VCaP (cell line): ENCODE results near the gene KCNMA1.

Experiments
- H3K27ac ChIP-seq: fragments of 450-650 bp; 2 replicates; pipeline ENCODE4 v1.5.1; 2017
- CTCF ChIP-seq: fragments of 450-650 bp; conservative IDR thresholded peaks from 2 replicates; pipeline ENCODE4 v1.5.1; 2017; ENCODE audit warnings: mild to moderate bottlenecking, moderate library complexity

KCNMA1 gene

DNA sequence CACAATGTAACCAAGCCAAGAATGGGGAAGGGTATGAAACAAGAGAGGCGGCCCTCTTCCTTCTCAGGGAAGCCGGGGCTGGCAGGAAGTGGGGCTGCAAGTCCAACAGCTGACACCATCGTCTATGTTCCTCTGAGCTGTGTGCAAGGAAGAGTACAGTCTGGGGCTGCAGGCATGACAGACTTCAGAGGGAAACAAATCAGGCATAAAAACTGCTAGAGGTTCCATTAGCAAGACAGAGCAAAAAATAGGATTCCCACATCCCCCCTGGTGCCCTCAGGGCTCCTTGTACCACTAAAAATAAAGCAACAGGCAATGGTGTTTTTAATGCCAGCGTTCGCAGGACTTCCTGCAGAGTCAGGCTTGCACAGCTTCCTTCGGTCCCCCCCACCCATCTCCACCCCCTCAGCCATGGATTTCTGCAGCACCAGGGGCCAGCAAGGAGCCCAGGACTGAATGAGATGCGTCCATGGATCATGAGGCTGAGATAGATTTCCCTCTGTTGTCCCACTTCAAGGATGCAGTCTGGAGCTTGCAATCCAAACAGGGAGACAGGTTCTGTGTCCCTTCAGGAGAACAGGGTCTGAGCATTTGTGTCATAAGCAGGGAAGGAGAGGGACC lies 34.6 kb downstream of the KCNMA1 start:
- no peak for TF ChIP-seq CTCF
- no peak overlapping the region for H3K27ac ChIP-seq

GRCh38 chr10:77602231-77602912 lies 35.2 kb downstream of the KCNMA1 start:
- H3K27ac ChIP-seq = no peak overlapping the region
- no peak for TF ChIP-seq CTCF

- TF ChIP-seq CTCF = no peak
- no peak overlapping the region for H3K27ac ChIP-seq
Measured at GRCh38 chr10:77601488-77601887, 36.1 kb downstream of the KCNMA1 start.

DNA sequence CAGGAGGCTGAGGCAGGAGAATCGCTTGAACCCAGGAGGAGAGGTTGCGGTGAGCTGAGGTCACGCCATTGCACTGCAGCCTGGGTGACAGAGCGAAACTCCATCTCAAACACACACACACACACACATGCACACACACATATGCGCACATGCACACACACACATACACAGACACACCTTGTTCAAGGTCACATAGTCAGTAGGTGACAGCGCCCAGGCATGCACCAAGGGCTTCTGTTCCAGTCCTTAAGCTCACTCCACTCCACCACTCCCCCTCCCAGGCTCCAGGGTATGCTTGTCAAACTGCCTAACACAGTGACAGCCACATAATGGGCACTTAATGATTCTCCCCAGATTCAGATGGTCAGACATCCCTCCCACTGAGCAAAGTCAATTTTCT lies 37.0 kb downstream of the KCNMA1 start:
- no peak for TF ChIP-seq CTCF
- no peak overlapping the region for H3K27ac ChIP-seq

DNA sequence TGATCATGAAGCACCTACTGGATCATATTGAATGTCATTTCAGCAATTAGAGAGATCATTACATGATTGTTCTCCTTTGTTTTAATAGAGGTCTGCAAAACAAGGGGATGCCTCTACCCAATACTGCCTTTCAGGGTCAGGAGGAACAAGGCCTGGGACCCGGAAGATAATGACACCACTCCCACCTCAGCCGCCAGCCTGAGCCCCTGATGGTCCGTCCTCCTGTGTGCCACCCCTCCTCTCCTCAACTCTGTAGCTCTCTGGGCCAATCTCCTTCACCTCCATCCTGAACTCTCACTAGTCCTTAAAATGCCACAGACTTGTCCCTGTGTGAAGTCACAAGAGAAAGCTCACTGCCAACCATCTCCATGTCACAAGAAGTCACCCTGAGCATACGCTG lies 38.0 kb downstream of the KCNMA1 start:
- TF ChIP-seq CTCF = no peak
- H3K27ac ChIP-seq = no peak overlapping the region

DNA sequence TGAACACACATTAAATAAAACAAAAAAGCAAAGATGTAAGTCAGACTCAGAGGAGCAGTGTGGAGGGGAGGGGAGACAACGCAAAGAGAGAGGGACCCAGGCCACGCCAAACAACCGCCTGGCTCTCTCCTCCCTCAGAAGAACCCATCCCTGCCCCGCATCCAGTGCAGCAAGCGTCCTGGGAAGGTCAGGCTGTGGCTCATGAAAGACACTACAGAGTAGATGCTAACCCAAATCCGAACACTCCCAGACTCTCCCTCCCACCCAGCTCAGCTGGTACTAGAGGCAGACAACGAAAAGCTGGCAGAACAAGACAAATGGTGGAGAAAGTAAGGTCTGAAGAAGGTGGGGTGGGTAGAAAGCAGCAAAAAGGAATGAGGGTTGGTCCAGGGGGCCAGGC lies 39.0 kb downstream of the KCNMA1 start:
- no peak for TF ChIP-seq CTCF

DNA sequence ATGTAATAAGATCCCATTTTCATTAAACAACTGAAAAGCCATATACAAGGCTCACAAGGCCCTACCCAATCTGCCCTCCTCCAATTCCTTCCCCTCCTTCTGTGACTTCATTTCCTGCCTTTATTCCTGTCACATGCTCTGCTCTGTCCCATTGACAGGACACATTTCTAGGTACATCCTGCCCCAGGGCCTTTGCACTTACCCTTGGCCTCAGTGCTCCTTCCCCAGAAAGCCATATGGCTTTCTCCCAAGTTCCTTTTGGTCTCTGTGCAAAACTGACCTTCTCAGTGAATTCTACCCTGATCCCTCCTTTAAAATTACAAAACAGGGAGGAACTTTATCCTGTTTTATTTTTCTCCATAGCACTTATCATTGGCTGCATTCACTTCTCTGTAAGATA lies 40.0 kb downstream of the KCNMA1 start:
- no peak for TF ChIP-seq CTCF
- H3K27ac ChIP-seq = no peak overlapping the region

More for the DNA sequence above, 39.0 kb downstream of the KCNMA1 start:
- no peak overlapping the region for H3K27ac ChIP-seq
